ENCODE data around the gene POMGNT2. TPM values are rescaled to one million over a fixed set of nuclear protein-coding genes. Genes with fewer than 3 reads are reported as not detected.

POMGNT2 gene
- total and polyA plus RNA-seq, 2 experiments from 2014 or later: 10.7 to 26.1 TPM

DNA sequence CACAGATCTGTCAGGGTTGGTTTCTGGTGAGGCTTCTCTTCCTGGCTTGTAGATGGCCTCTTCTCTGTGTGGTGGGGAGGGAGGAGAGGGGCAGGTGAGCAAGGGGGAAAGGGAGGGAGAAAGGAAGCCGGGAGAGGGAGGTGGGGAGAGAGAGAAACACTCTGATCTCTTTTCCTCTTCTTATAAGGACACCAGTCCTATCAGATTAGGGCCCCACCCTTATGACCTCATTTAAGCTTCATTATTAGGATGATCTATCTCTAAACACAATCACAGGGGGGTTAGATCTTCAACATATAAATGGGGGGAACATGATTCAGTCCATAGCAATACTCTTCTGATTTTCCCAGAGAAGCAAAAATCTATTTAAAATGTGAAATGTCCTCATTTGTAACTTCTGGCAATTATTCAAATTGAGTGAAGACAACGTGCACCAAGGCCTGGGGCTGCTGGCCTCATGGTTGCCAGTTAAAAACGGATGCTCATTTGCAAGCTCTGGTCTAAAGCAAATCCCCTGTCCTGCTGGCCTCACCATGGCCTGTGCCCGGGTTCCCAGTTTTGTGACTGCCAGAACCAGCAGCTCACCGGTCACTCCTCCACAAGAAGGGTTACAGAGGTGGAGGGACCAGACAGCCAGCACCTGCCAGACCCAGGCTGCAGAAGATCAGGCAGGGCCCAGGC lies 8.3 kb downstream of the POMGNT2 start (continued):
- TF ChIP-seq, protein P1, sequence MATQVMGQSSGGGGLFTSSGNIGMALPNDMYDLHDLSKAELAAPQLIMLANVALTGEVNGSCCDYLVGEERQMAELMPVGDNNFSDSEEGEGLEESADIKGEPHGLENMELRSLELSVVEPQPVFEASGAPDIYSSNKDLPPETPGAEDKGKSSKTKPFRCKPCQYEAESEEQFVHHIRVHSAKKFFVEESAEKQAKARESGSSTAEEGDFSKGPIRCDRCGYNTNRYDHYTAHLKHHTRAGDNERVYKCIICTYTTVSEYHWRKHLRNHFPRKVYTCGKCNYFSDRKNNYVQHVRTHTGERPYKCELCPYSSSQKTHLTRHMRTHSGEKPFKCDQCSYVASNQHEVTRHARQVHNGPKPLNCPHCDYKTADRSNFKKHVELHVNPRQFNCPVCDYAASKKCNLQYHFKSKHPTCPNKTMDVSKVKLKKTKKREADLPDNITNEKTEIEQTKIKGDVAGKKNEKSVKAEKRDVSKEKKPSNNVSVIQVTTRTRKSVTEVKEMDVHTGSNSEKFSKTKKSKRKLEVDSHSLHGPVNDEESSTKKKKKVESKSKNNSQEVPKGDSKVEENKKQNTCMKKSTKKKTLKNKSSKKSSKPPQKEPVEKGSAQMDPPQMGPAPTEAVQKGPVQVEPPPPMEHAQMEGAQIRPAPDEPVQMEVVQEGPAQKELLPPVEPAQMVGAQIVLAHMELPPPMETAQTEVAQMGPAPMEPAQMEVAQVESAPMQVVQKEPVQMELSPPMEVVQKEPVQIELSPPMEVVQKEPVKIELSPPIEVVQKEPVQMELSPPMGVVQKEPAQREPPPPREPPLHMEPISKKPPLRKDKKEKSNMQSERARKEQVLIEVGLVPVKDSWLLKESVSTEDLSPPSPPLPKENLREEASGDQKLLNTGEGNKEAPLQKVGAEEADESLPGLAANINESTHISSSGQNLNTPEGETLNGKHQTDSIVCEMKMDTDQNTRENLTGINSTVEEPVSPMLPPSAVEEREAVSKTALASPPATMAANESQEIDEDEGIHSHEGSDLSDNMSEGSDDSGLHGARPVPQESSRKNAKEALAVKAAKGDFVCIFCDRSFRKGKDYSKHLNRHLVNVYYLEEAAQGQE (IDR thresholded peaks at IDR 0.05; ENCODE audit: unreplicated experiment): no peak
- TF ChIP-seq EZH2 (IDR thresholded peaks at IDR 0.05; ENCODE audit: low read depth, unreplicated experiment) (no peak), NANOG (IDR thresholded peaks at IDR 0.05; ENCODE audit: borderline replicate concordance) (no peak), STAT1 (IDR thresholded peaks at IDR 0.05; ENCODE audit: unreplicated experiment) (no peak), EZH2phosphoT487 (IDR thresholded peaks at IDR 0.05; ENCODE audit: unreplicated experiment) (no peak), JUNB (IDR thresholded peaks at IDR 0.05; ENCODE audit: unreplicated experiment) (no peak), ZNF331 (CRISPR knock-in tag; IDR thresholded peaks at IDR 0.05; ENCODE audit: low read depth) (no peak), CREB1 (CRISPR knock-in tag; IDR thresholded peaks at IDR 0.05; ENCODE audit: low read depth) (no peak), ZNF114 (CRISPR knock-in tag; IDR thresholded peaks at IDR 0.05) (no peak)

DNA sequence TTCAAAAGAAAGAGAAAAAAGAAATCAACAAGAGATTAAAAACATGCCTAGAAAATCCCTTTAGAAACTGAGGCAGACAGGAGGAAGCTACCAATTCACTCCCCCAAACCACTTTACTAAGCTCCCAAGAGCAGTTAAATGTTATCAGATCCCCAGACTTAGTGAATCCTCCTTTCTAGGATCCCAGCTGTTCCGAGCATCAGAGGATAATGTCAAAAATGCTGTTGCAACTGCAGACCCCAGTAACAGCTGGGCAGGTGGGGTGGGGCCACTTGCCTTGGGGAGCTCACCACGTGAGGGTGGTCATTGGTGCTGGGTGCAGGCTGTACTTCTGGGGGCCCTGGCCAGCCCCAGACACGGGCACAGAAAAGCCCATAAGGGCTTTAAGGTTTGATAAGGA lies 9.1 kb downstream of the POMGNT2 start:
- Mint-ChIP-seq H3K4me3 (no peak overlapping the region), H3K27ac (no peak overlapping the region), H3K9me3 (no peaks in the 10 kb centered on the region), H3K36me3 (ENCODE audit: low read depth) (no peaks in the 10 kb centered on the region), H3K4me1 (peaks cover 2% of the 10 kb centered on the region; the same call in 1 of the 3 replicates), H3K27me3 (ENCODE audit: insufficient read depth, low read depth, poor library complexity) (peaks cover 6% of the 10 kb centered on the region)
- TF ChIP-seq, protein P2, sequence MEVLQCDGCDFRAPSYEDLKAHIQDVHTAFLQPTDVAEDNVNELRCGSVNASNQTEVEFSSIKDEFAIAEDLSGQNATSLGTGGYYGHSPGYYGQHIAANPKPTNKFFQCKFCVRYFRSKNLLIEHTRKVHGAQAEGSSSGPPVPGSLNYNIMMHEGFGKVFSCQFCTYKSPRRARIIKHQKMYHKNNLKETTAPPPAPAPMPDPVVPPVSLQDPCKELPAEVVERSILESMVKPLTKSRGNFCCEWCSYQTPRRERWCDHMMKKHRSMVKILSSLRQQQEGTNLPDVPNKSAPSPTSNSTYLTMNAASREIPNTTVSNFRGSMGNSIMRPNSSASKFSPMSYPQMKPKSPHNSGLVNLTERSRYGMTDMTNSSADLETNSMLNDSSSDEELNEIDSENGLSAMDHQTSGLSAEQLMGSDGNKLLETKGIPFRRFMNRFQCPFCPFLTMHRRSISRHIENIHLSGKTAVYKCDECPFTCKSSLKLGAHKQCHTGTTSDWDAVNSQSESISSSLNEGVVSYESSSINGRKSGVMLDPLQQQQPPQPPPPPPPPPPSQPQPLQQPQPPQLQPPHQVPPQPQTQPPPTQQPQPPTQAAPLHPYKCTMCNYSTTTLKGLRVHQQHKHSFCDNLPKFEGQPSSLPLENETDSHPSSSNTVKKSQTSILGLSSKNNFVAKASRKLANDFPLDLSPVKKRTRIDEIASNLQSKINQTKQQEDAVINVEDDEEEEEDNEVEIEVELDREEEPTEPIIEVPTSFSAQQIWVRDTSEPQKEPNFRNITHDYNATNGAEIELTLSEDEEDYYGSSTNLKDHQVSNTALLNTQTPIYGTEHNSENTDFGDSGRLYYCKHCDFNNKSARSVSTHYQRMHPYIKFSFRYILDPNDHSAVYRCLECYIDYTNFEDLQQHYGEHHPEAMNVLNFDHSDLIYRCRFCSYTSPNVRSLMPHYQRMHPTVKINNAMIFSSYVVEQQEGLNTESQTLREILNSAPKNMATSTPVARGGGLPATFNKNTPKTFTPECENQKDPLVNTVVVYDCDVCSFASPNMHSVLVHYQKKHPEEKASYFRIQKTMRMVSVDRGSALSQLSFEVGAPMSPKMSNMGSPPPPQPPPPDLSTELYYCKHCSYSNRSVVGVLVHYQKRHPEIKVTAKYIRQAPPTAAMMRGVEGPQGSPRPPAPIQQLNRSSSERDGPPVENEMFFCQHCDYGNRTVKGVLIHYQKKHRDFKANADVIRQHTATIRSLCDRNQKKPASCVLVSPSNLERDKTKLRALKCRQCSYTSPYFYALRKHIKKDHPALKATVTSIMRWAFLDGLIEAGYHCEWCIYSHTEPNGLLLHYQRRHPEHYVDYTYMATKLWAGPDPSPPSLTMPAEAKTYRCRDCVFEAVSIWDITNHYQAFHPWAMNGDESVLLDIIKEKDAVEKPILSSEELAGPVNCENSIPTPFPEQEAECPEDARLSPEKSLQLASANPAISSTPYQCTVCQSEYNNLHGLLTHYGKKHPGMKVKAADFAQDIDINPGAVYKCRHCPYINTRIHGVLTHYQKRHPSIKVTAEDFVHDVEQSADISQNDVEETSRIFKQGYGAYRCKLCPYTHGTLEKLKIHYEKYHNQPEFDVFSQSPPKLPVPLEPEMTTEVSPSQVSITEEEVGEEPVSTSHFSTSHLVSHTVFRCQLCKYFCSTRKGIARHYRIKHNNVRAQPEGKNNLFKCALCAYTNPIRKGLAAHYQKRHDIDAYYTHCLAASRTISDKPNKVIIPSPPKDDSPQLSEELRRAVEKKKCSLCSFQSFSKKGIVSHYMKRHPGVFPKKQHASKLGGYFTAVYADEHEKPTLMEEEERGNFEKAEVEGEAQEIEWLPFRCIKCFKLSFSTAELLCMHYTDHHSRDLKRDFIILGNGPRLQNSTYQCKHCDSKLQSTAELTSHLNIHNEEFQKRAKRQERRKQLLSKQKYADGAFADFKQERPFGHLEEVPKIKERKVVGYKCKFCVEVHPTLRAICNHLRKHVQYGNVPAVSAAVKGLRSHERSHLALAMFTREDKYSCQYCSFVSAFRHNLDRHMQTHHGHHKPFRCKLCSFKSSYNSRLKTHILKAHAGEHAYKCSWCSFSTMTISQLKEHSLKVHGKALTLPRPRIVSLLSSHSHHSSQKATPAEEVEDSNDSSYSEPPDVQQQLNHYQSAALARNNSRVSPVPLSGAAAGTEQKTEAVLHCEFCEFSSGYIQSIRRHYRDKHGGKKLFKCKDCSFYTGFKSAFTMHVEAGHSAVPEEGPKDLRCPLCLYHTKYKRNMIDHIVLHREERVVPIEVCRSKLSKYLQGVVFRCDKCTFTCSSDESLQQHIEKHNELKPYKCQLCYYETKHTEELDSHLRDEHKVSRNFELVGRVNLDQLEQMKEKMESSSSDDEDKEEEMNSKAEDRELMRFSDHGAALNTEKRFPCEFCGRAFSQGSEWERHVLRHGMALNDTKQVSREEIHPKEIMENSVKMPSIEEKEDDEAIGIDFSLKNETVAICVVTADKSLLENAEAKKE (CRISPR knock-in tag; IDR thresholded peaks at IDR 0.05): no peak
- TF ChIP-seq STAT1 (IDR thresholded peaks at IDR 0.05; ENCODE audit: unreplicated experiment): no peak
- TF ChIP-seq EZH2phosphoT487 (IDR thresholded peaks at IDR 0.05; ENCODE audit: unreplicated experiment): no peak
- TF ChIP-seq, protein P3, sequence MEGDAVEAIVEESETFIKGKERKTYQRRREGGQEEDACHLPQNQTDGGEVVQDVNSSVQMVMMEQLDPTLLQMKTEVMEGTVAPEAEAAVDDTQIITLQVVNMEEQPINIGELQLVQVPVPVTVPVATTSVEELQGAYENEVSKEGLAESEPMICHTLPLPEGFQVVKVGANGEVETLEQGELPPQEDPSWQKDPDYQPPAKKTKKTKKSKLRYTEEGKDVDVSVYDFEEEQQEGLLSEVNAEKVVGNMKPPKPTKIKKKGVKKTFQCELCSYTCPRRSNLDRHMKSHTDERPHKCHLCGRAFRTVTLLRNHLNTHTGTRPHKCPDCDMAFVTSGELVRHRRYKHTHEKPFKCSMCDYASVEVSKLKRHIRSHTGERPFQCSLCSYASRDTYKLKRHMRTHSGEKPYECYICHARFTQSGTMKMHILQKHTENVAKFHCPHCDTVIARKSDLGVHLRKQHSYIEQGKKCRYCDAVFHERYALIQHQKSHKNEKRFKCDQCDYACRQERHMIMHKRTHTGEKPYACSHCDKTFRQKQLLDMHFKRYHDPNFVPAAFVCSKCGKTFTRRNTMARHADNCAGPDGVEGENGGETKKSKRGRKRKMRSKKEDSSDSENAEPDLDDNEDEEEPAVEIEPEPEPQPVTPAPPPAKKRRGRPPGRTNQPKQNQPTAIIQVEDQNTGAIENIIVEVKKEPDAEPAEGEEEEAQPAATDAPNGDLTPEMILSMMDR (conservative IDR thresholded peaks at IDR 0.05; ENCODE audit: low read depth in 2 of 2): no peak
- no peaks in the 10 kb centered on the region for H3K4me1 ChIP-seq (ENCODE audit: insufficient read depth)
- H3K36me3 ChIP-seq (ENCODE audit: insufficient read depth): no peaks in the 10 kb centered on the region
- no peak overlapping the region for H3K4me3 ChIP-seq
- no peaks in the 10 kb centered on the region; the same call in 1 of the 2 replicates for H3K9me2 ChIP-seq (ENCODE audit: insufficient read depth)
- H3K79me2 ChIP-seq (replicated peaks; ENCODE audit: insufficient read depth): peaks cover 7% of the 10 kb centered on the region
- DNase-seq (ENCODE audit: low spot score) (no peak), ATAC-seq (no peak)
- H3K27me3 ChIP-seq (ENCODE audit: insufficient read depth): no peaks in the 10 kb centered on the region
- H3K27ac ChIP-seq (ENCODE audit: low read depth): no peak overlapping the region
- no peak overlapping the region for H2AFZ ChIP-seq
- H3F3A ChIP-seq (replicated peaks; ENCODE audit: low read depth): no peaks in the 10 kb centered on the region
- no peak overlapping the region for H3K4me2 ChIP-seq
- H4K20me1 ChIP-seq (replicated peaks; ENCODE audit: insufficient read depth): peaks cover 5% of the 10 kb centered on the region; the same call in 1 of the 2 replicates
